GM23338 (cell line): ENCODE results near the gene CLEC11A. TPM values are rescaled to one million over a fixed set of nuclear protein-coding genes. Genes with fewer than 3 reads are reported as not detected.

Source experiments
- ATAC-seq: fragments of 200-7000 bp; cut with Tn5 transposase; 3 replicates; pipeline ENCODE4 v1.9.1; 2020
- DNase-seq: peaks from one replicate; pipeline ENCODE4 v3.0.0-alpha.2; 2015; ENCODE audit warnings: low spot score
- H2AFZ ChIP-seq: fragments of 200-600 bp; sonication (generic); 2 replicates; pipeline ENCODE4 v1.8.0; 2016; ENCODE audit warnings: antibody characterized with exemption, mild to moderate bottlenecking, moderate library complexity
- H3F3A ChIP-seq: fragments of 200-600 bp; sonication (generic); replicated peaks from 2 replicates; pipeline ENCODE4 v1.8.0; 2017; ENCODE audit warnings: antibody characterized with exemption, mixed run types, low read depth
- H3K27ac ChIP-seq: fragments of 200-600 bp; sonication (generic); 2 replicates; pipeline ENCODE4 v1.6.1; 2016; ENCODE audit warnings: low read depth
- H3K27me3 ChIP-seq: fragments of 200-600 bp; sonication (generic); 2 replicates; pipeline ENCODE4 v1.8.0; 2016; ENCODE audit warnings: mild to moderate bottlenecking, mixed run types, moderate library complexity; ENCODE audit not compliant: insufficient read depth
- H3K36me3 ChIP-seq: fragments of 200-600 bp; sonication (generic); 2 replicates; pipeline ENCODE4 v1.8.0; 2016; ENCODE audit warnings: mild to moderate bottlenecking; ENCODE audit not compliant: insufficient read depth
- H3K4me1 ChIP-seq: fragments of 200-600 bp; sonication (generic); 2 replicates; pipeline ENCODE4 v1.8.0; 2016; ENCODE audit warnings: mild to moderate bottlenecking, moderate library complexity; ENCODE audit not compliant: insufficient read depth
- H3K4me2 ChIP-seq: fragments of 200-600 bp; sonication (generic); 2 replicates; pipeline ENCODE4 v1.7.1; 2017; ENCODE audit warnings: mixed run types
- H3K4me3 ChIP-seq: fragments of 200-600 bp; sonication (generic); 2 replicates; pipeline ENCODE4 v1.6.1; 2016; ENCODE audit warnings: mixed run types
- H3K79me2 ChIP-seq: fragments of 200-600 bp; sonication (generic); replicated peaks from 2 replicates; pipeline ENCODE4 v1.8.0; 2017; ENCODE audit warnings: mild to moderate bottlenecking; ENCODE audit not compliant: insufficient read depth
- H3K9me2 ChIP-seq: fragments of 200-600 bp; sonication (generic); 2 replicates; pipeline ENCODE4 v1.8.0; 2017; ENCODE audit not compliant: insufficient read depth
- H4K20me1 ChIP-seq: fragments of 200-600 bp; sonication (generic); replicated peaks from 2 replicates; pipeline ENCODE4 v1.8.0; 2017; ENCODE audit warnings: mild to moderate bottlenecking; ENCODE audit not compliant: insufficient read depth
- H3K27ac Mint-ChIP-seq: 2 replicates; pipeline ENCODE4 v1.8.0; 2020; ENCODE audit warnings: inconsistent platforms, mild to moderate bottlenecking, moderate library complexity, mixed read lengths
- H3K27me3 Mint-ChIP-seq: 3 replicates; pipeline ENCODE4 v1.8.0; 2022; ENCODE audit warnings: low read depth, mild to moderate bottlenecking, moderate library complexity, mixed read lengths, inconsistent platforms; ENCODE audit not compliant: insufficient read depth, poor library complexity
- H3K36me3 Mint-ChIP-seq: 3 replicates; pipeline ENCODE4 v1.8.0; 2021; ENCODE audit warnings: low read depth, mild to moderate bottlenecking, inconsistent platforms, moderate library complexity, mixed read lengths
- H3K4me1 Mint-ChIP-seq: 3 replicates; pipeline ENCODE4 v1.8.0; 2020; ENCODE audit warnings: mild to moderate bottlenecking, inconsistent platforms, mixed read lengths
- H3K4me3 Mint-ChIP-seq: 3 replicates; pipeline ENCODE4 v1.8.0; 2021; ENCODE audit warnings: moderate library complexity, mild to moderate bottlenecking, inconsistent platforms, mixed read lengths
- H3K9me3 Mint-ChIP-seq: 3 replicates; pipeline ENCODE4 v1.8.0; 2020; ENCODE audit warnings: moderate library complexity, mild to moderate bottlenecking, inconsistent platforms, mixed read lengths
- CREB1 ChIP-seq: fragments of 250-450 bp; sonication (Bioruptor Pico); IDR thresholded peaks from 2 replicates; pipeline ENCODE4 v1.5.0; 2020; ENCODE audit warnings: low read depth, mild to moderate bottlenecking, moderate library complexity
- EZH2 ChIP-seq: fragments of 200-600 bp; sonication (generic); IDR thresholded peaks from one replicate; pipeline ENCODE4 v1.8.0; 2017; ENCODE audit warnings: antibody characterized with exemption, mild to moderate bottlenecking, low read depth; ENCODE audit not compliant: unreplicated experiment
- NANOG ChIP-seq: IDR thresholded peaks from 2 replicates; pipeline ENCODE4 v1.6.1; 2016; ENCODE audit warnings: antibody characterized with exemption, borderline replicate concordance
- POLR2AphosphoS5 ChIP-seq: IDR thresholded peaks from 2 replicates; pipeline ENCODE4 v1.6.1; 2016; ENCODE audit warnings: antibody characterized with exemption, low read depth
- ZNF114 ChIP-seq: fragments of 250-450 bp; sonication (Bioruptor Pico); IDR thresholded peaks from 2 replicates; pipeline ENCODE4 v1.5.0; 2020; ENCODE audit warnings: mild to moderate bottlenecking, moderate library complexity
- ZNF462 ChIP-seq: fragments of 250-450 bp; sonication (Bioruptor Pico); IDR thresholded peaks from 2 replicates; pipeline ENCODE4 v1.5.0; 2020; ENCODE audit warnings: mild to moderate bottlenecking, moderate library complexity
- polyA plus RNA-seq: library from polyadenylated mRNA; unstranded; fragments of >200 nt; fragmentation: Nextera tagmentation; extraction: Ambion mirVana; gene quantifications from 2 replicates; pipeline ENCODE4 v1.2.1, GENCODE V29; 2016
- total RNA-seq: library from RNA; depleted of rRNA; stranded (reverse); fragments of >200 nt; shearing (Covaris generic); gene quantifications from 2 replicates; pipeline ENCODE4 v1.2.3, GENCODE V29; 2014
- TF ChIP-seq, protein P1 (sequence below): IDR thresholded peaks from one replicate; pipeline ENCODE4 v1.6.1; 2018; ENCODE audit warnings: antibody characterized with exemption; ENCODE audit not compliant: unreplicated experiment

The CLEC11A gene
- total and polyA plus RNA-seq, 2 experiments from 2014 or later, result 8.0 to 15.5 TPM

- Histone ChIP-seq H3F3A (no peaks in the 10 kb centered on the region), H3K36me3 (no peaks in the 10 kb centered on the region), H4K20me1 (no peaks in the 10 kb centered on the region), H3K9me2 (no peaks in the 10 kb centered on the region), H3K4me1 (no peaks in the 10 kb centered on the region), H2AFZ (no peak overlapping the region), H3K4me3 (no peak overlapping the region), H3K4me2 (no peak overlapping the region), H3K27me3 (no peaks in the 10 kb centered on the region), H3K79me2 (no peaks in the 10 kb centered on the region), H3K27ac (no peak overlapping the region)
- no peaks in the 10 kb centered on the region for H3K27me3 Mint-ChIP-seq
- H3K4me3 Mint-ChIP-seq, result no peak overlapping the region
- H3K4me1 Mint-ChIP-seq, result no peaks in the 10 kb centered on the region
- peaks cover 87% of the 10 kb centered on the region for H3K9me3 Mint-ChIP-seq
- H3K27ac Mint-ChIP-seq, result no peak overlapping the region
- no peak for ATAC-seq
- peaks cover 29% of the 10 kb centered on the region for H3K36me3 Mint-ChIP-seq
- TF ChIP-seq ZNF114 (CRISPR knock-in tag), result no peak
- TF ChIP-seq, protein P1, sequence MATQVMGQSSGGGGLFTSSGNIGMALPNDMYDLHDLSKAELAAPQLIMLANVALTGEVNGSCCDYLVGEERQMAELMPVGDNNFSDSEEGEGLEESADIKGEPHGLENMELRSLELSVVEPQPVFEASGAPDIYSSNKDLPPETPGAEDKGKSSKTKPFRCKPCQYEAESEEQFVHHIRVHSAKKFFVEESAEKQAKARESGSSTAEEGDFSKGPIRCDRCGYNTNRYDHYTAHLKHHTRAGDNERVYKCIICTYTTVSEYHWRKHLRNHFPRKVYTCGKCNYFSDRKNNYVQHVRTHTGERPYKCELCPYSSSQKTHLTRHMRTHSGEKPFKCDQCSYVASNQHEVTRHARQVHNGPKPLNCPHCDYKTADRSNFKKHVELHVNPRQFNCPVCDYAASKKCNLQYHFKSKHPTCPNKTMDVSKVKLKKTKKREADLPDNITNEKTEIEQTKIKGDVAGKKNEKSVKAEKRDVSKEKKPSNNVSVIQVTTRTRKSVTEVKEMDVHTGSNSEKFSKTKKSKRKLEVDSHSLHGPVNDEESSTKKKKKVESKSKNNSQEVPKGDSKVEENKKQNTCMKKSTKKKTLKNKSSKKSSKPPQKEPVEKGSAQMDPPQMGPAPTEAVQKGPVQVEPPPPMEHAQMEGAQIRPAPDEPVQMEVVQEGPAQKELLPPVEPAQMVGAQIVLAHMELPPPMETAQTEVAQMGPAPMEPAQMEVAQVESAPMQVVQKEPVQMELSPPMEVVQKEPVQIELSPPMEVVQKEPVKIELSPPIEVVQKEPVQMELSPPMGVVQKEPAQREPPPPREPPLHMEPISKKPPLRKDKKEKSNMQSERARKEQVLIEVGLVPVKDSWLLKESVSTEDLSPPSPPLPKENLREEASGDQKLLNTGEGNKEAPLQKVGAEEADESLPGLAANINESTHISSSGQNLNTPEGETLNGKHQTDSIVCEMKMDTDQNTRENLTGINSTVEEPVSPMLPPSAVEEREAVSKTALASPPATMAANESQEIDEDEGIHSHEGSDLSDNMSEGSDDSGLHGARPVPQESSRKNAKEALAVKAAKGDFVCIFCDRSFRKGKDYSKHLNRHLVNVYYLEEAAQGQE, result no peak
- TF ChIP-seq POLR2AphosphoS5, result no peak
- no peak for DNase-seq
Observed at GRCh38 chr19:50749490-50749889, 26.3 kb downstream of the CLEC11A start.

DNA sequence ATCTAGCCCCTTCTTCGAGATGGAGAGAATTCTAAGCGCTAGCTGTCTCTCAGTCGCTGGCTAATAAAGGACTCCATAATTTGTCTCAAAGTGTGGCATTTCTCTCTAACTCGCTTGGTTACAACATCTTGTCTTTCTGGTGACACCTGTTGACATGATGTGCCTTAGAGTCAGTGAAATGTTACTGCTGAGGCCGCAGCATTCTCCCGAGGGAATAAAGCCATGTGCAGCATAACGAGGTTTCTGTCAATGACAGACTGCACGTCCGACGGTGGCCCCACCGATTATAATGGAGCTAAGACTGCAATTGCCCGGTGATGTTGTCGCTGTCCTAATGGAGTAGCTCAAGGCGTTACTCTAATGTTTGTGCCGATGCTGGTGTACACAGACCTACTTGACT lies 26.8 kb downstream of the CLEC11A start:
- no peak for DNase-seq
- no peaks in the 10 kb centered on the region for H3K9me2 ChIP-seq
- no peak for TF ChIP-seq ZNF462 (CRISPR knock-in tag)
- TF ChIP-seq NANOG, result no peak
- TF ChIP-seq, protein P1, result no peak
- no peak for TF ChIP-seq EZH2
- no peak for TF ChIP-seq CREB1

More for the DNA sequence above, 26.8 kb downstream of the CLEC11A start:
- no peak overlapping the region for H3K4me2 ChIP-seq
- Mint-ChIP-seq H3K36me3 (peaks cover 29% of the 10 kb centered on the region), H3K4me3 (no peak overlapping the region), H3K27ac (no peak overlapping the region), H3K9me3 (peaks cover 87% of the 10 kb centered on the region), H3K27me3 (peaks cover 2% of the 10 kb centered on the region), H3K4me1 (no peaks in the 10 kb centered on the region)
- ATAC-seq, result no peak
- no peak overlapping the region for H3K4me3 ChIP-seq
- no peak overlapping the region for H3K27ac ChIP-seq
- H3K4me1 ChIP-seq, result no peaks in the 10 kb centered on the region
- no peaks in the 10 kb centered on the region for H3K36me3 ChIP-seq
- no peak overlapping the region for H2AFZ ChIP-seq
- no peaks in the 10 kb centered on the region for H3F3A ChIP-seq
- H3K27me3 ChIP-seq, result no peaks in the 10 kb centered on the region
- H4K20me1 ChIP-seq, result no peaks in the 10 kb centered on the region
- H3K79me2 ChIP-seq, result no peaks in the 10 kb centered on the region
